ENCODE results near the gene ZFAND6.
A peak's percentile ranks its signal among the peaks of the same experiment; 100 is the strongest.

ZFAND6 gene

DNA sequence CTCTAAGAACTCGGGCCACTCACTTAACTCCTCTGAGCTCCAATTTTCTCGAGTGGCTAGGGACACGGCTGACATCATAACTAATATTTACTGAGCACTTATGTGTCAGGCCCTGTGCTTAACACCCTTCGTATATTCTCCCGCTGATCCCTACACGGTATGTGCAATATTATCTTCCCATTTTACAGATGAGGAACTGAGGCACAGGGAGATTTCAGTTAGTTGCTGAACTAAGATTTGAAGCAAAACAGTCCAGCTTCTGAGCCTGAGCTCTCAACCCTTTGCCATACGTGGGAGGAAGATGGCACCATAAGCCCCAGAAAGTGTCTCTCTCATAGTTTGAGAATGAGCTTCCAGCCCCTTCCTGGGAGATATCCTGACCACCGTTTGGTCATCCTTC is 112.9 kb downstream of the ZFAND6 start:
- DNase-seq, result no peak

DNA sequence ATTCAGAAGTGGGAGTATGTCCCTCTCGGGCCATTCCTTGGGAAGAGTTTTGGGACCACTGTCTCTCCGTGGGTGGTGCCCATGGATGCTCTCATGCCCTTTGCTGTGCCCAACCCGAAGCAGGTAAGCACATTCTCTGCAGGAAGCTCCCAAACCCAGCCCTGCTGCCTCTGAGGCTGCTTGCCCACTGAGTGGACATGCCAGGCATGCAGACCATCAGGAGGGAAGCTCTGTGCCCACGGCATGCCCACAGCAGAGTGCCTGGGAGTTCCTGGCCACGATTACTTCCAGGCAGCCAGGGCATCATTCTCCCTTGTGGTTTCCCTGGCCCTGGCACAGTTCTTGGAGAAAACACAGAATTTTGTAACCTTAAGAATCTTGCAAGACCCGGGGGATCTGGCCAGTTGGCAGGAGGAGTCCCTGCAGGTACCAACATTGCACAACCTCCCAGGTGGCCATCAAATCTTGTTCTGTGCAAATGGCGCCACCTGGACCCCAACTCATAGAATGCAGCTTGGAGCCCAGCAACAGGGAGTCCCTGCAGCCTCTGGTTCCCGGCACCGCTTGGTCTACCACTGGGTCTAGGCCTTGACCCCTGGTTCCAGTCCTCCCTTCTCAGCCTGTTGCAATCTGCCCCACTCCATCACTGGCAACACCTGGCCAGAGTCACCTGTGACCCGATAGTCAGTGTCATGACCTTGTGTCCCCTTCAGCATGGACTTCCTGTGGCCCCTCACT is 113.7 kb downstream of the ZFAND6 start:
- peak; percentile 75 to 77 for DNase-seq

DNA sequence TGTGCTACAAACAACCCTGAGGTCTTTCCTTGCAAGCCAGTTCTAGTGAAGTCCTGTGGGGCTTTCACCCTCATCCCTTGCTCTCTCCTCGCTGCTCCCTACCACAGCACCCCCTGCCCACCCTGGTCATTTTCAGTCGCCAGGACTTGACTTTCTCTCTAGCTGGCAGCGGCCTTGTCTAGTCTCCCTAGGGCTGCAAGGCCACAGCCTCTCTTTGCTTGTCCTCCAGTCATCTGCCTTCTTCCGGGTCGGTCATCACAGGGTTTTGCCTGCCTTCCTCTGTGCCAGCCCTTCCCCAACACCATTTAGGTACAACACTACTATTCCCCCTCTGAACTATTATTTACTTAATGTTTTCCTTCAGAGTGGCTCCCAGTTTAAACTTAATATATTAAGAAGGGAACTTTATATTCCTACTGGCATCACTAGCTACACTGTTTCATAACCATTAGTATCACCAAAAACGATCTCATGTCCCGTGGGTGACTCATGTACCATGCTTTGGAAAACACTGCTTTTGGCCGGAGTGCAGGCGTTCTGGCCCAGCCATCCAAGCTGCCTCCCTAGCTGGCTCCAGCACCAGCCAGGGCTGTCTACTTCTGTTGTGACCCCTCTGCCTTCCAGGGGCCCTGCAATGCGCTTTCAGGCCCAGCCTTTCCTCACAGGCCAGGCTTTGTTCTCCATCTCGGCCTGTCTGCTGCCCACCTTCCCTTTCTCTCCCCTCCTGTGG is 114.7 kb downstream of the ZFAND6 start:
- no peak for DNase-seq

DNA sequence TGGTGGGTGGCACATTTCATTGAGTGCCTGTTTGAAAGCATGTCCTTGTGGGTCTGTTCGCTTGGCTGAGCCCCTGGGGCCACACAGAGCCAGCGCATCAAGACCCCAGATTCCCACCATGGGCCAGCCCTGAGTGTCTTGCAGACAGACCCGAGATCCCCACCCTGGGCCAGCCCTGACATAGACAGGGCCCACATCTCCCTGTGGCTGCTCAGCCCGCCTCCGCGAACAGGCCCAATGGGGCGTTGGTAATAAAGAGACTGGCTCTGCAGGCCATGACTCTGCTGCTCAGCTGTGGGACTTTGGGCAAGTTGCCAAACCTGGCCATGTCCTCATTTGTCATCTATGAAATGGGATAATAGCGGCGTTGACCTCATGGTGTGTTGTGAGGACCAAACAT is 116.0 kb downstream of the ZFAND6 start:
- no peak for DNase-seq

DNA sequence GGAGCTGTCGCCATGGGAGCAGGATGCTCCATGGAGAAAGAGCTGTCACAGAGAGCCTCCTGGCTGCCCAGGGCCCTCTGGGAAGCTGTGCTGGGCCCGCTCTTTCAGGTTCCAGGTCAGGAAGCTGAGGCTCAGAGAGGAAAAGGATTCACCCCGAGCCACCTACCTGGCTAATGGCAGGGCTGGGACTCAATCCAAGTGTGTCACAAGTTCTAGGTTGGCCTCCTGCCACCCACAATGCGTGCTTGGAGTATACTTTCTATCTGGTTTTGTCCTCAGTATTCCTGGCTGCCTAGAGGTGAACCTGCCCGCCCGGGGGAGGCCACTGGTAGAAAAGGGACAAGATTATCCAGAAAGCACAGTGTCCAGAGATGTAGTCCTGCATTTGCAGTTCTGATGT is 117.0 kb downstream of the ZFAND6 start:
- DNase-seq, result no peak

DNA sequence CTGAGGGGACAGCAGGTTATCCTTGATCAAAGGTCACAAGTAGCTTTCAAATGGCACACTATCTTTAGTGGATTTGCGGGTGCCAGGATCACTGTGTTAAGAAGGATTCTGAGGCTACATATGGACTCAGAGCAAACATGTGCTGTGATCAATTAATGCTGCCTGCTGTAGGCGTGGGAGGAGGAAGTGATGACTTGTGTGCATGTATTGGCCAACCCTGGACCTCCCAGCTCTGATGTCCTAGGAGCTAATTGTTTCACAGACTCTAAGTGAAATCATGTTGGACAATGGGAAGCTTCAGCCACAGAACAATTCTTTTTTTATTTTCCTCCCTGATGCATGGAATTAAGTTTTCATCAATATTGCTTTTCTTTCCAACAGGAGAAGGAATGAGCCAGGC is 117.7 kb downstream of the ZFAND6 start:
- no peak for DNase-seq

DNA sequence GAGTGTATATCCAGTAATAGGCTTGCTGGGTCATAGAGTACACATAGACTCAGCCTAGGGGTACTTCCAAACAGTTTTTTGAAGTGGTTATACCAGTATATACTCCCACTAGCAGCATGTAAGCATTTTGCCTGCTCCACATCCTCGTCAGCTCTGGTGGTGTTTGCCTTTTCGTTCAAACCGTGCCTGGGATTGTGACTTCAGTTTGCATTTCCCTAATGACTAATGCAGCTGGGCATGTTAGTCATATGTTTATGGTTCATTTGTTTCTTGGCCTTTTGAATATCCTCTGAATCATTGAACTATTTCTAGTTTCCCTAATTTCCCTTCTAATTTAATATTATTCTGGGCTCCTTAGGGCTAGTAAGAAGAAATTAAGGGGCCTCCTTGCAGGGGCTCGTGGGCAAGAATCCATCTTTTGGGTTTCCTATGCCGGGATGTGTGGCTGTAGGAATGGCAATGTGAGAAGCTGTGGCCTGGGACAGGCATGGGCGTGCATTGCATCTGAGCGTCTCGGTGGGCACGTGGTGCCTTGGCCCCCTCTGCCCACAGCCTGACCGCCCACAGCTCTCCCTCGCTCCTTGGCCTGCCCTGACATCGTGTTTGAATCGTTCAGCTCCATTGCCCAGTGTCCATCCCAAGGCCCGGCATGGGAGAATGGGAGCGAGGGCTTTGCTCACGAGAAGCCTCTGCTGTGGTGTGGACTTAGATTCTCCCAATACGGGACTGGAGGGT is 119.7 kb downstream of the ZFAND6 start:
- DNase-seq, result no peak

DNA sequence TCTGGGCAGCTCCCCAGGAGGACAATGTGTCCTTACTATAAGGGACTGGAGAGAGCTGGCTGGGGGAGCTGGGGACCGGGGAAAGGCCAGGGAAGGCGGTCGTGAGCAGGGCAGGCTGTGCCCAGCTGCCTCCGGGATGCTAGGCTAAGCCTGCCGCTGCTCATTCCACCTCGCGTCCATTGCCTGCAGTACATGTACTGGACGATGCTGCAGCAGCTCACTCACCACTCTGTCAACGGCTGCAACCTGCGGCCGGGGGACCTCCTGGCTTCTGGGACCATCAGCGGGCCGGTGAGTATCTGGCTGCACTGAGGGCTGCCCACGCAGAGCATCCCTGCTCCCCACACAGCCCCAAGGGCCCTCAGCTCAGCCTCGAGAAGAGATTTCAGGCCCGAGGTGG is 120.5 kb downstream of the ZFAND6 start:
- no peak for DNase-seq

DNA sequence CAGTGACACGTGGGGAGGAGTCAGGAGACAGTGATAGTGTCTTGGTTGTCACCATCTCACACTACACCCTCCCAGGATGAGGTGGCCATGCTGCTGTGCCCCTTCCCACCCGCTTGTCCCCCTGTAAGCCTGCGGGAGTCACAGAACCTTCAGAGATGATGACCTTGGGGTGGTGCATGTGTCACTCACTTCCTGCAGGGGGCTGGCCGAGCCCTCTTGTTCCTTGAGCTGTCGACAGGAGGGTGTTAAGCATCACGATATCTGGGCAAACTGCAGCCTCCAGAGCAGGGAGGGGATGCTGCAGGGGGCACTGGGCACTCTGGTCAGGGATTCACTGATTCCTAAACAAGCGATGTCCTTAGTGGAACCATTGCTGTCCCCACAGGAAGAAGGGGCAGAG is 121.0 kb downstream of the ZFAND6 start:
- DNase-seq, result no peak

DNA sequence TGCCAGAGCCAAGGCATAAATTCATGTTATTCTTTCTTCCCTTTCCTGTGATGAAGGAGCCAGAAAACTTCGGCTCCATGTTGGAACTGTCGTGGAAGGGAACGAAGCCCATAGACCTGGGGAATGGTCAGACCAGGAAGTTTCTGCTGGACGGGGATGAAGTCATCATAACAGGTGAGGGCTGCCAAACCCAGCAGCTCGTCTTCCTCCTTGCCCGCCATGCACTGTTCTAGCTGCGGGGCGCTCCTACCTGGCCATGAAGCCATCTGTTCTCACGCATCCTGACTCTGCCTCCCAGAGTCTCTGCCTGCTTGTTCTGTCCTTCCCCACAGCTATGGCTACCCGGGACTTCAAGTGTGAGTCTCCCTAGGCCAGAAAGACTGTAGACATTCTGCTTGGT is 121.5 kb downstream of the ZFAND6 start:
- DNase-seq, result no peak

DNA sequence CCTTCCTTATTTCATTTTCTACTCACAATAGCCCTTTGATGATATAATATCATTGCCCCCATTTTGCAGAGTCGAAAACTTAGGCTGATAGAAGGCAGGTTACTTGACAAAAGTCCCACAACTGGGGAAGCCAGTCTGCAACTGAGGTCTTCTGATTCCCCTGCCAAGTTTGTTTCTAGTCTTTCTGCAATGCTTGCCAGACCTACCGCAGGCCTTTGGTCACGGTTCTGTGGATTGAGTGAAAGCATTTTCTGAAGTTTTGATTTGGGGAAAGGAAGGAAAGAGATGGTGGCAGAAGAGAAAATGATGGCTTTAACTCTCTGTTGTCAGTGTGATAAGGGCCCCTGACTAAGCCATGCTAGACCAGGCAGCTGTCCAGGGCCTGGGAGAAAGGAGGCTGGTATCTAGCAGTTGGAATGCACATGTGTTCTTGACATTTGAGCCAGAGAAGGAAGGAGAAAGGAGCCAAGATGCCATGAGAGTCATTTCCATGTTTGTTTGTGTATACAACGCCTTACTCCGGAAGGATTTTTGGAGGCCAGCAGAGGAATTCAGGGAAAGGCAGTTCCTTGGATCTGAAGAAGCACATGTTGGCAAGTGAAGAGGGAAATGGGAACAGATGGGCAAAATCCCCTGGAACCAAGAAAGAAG is 123.3 kb downstream of the ZFAND6 start:
- no peak for DNase-seq

DNA sequence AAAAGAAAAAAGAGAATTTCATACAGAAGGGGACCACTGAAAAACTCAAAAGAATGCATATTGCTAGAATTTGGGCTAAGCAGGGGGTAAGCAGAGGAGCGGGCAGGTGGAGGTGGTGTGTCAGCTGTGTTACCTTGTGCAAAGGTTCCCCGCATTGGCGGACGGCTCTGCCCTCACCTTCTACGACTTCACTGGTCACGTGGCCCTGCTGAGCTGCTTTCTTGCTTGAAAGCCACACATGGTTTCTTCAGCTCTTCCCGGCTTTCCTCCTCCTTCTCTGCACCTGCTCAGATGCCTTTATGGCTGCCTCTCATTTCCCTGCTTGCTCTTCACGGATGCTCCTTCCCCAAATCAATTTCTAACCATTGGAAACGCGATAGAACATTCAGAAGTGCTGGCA is 123.8 kb downstream of the ZFAND6 start:
- DNase-seq, result no peak

DNA sequence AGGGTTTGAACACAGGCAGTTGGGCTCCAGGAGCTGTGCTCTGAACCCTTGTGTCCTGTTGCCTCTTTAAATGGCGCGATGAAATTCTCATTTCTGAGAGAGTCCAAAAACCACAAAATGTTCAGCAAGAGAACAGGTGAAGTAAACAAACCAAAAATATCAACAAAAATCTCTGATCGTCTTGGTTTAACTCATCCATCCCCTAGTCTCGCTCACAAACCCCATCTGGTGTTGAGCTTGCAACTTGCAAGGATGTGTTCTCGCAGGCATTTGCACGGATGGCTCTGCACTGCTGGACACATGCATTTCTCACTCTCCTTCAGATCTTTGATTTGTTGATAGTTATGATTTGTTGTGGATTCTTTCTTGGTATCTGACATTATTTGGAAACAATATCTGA is 124.4 kb downstream of the ZFAND6 start:
- no peak for DNase-seq

DNA sequence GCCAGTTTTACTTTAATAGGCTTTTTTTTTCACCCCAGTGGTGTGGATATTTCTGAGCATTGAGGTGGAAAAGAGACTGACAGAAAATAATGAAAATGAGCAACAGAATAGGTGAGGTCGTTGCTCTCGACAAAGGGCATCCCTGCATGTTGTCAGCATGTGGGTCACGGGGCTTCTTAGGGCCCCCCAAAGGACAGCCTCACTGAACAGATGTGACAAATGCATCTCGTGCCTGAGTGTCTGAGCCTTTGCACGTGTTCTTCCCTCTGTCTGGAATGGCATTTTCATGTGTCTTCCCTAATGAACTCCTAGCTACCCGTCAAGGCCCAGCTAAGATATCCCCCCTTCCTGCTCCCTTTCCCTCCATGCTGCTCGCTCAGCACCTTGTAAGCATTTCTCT is 125.1 kb downstream of the ZFAND6 start:
- no peak for DNase-seq

DNA sequence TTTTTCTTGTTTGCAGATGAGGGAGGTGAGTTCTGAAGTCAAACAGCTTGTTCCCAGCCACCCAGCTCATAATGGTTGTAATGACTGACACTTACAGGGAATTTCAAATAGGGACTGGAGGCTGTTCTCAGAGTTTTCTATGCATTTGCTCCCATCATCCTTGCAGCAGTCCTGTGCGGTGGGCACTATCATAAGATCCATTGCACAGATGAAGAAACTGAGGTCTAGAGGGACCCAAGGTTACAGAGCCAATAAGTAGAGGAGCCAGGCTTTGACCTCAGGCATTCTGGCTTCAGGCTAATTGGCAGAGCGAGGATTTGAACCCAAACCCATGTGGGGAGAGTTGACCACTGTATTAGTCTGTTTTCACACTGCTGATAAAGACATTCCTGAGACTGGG is 125.7 kb downstream of the ZFAND6 start:
- no peak for DNase-seq

DNA sequence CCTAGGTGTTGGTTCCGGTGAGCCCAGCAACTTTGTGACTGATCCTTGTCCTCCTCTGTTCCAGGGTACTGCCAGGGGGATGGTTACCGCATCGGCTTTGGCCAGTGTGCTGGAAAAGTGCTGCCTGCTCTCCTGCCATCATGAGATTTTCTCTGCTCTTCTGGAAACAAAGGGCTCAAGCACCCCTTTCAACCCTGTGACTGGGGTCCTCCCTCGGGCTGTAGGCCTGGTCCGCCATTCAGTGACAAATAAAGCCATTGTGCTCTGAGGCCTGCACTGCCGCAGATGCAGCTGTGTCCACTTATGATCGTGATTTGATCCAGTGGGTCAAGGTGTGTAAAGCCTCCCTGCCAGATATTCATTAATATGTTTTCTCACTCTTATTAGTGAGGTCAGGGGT is 126.6 kb downstream of the ZFAND6 start:
- no peak for DNase-seq

DNA sequence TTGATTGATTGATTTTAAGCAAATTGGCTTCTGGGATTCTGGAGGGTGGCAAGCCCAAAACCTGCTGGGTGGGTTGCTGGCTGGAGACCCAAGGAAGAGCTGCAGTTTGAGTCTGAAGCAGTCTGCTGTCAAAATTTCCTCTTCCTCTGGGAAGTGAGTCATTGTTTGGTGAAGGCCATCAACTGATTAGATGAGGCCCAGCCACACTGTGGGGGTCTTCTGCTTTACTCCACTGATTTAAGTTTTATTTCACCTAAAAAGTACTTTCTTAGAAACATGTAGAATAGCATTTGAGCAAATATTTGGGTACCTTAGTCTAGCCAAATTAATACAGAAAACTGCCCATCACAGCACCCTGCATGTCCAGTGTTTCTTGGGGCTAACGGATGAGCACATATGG is 127.1 kb downstream of the ZFAND6 start:
- no peak for DNase-seq
